ENCODE data around the gene COL13A1. TPM values are rescaled to one million over a fixed set of nuclear protein-coding genes. Genes with fewer than 3 reads are reported as not detected.

The COL13A1 gene
- total and polyA plus RNA-seq, 2 of the 8 experiments (the other 6 are each of a cell fraction or from before 2014, with no cell fraction given) = 2.6 to 5.2 TPM

- no peak for TF ChIP-seq CHD7 (IDR thresholded peaks at IDR 0.05; ENCODE audit: insufficient replicate concordance, low read length)
- TF ChIP-seq SUZ12 (IDR thresholded peaks at IDR 0.05; ENCODE audit: low read length) = no peak
- TF ChIP-seq FOSL1 (IDR thresholded peaks at IDR 0.05; ENCODE audit: insufficient read depth, low read depth, low read length) = no peak
Observed at GRCh38 chr10:69876286-69876685, 74.6 kb downstream of the COL13A1 start (continued).

Measured in H1 (cell line).